ENCODE results near the gene TRIAP1.

Gene TRIAP1

DNA sequence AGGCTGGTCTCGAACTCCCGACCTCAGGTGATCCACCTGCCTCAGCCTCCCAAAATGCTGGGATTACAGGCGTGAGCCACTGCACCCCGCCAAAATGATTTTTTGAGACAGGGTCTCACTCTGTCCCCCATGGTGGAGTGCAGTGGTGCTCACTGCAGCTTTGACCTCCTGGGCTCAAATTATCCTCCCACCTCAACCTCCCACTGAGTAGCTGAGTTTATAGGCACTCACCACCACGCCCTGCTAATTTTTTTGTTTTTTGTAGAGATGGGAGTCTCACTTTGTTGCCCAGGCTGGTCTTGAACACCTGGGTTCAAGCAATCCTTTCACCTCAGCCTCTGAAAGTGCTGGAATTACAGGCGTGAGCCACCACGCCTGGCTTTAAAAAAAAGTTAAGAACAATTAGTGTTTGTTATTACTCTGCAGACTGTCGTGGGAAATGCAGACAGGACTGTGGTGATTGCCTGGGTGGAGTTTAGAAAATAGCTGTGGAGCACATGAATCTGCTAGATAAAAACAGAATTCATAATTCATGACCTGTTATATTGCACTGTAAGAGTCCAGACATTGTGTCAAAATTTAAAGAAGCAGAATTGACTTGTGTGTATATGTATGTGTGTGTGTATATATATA lies 17.5 kb downstream of the TRIAP1 start:
- Histone ChIP-seq H3K4me3 (ENCODE audit: low read length, poor library complexity, severe bottlenecking) (no peak overlapping the region), H3K9me2 (replicated peaks; ENCODE audit: low read depth, low read length) (no peaks in the 10 kb centered on the region), H3K9ac (ENCODE audit: low read depth, low read length, poor library complexity, severe bottlenecking) (no peak overlapping the region), H3K27me3 (ENCODE audit: insufficient read depth, low read length, poor library complexity, severe bottlenecking) (no peaks in the 10 kb centered on the region), H3K79me2 (ENCODE audit: insufficient read depth, low read length) (no peaks in the 10 kb centered on the region), H3K36me3 (ENCODE audit: insufficient read depth, low read length) (no peaks in the 10 kb centered on the region), H3K4me2 (ENCODE audit: low read depth, low read length, poor library complexity, severe bottlenecking) (no peak overlapping the region), H4K20me1 (ENCODE audit: insufficient read depth, low read length, poor library complexity, severe bottlenecking) (no peaks in the 10 kb centered on the region), H3K9me3 (ENCODE audit: insufficient read depth, low read depth, low read length) (no peaks in the 10 kb centered on the region), H3F3A (ENCODE audit: low read depth) (no peaks in the 10 kb centered on the region), H3K4me1 (ENCODE audit: insufficient read depth, low read length, poor library complexity, severe bottlenecking) (no peaks in the 10 kb centered on the region), H2AFZ (ENCODE audit: low read length) (no peak overlapping the region)
- TF ChIP-seq, protein P1, sequence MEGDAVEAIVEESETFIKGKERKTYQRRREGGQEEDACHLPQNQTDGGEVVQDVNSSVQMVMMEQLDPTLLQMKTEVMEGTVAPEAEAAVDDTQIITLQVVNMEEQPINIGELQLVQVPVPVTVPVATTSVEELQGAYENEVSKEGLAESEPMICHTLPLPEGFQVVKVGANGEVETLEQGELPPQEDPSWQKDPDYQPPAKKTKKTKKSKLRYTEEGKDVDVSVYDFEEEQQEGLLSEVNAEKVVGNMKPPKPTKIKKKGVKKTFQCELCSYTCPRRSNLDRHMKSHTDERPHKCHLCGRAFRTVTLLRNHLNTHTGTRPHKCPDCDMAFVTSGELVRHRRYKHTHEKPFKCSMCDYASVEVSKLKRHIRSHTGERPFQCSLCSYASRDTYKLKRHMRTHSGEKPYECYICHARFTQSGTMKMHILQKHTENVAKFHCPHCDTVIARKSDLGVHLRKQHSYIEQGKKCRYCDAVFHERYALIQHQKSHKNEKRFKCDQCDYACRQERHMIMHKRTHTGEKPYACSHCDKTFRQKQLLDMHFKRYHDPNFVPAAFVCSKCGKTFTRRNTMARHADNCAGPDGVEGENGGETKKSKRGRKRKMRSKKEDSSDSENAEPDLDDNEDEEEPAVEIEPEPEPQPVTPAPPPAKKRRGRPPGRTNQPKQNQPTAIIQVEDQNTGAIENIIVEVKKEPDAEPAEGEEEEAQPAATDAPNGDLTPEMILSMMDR (conservative IDR thresholded peaks at IDR 0.05; ENCODE audit: low read length), result no peak
- no peak for TF ChIP-seq EZH2phosphoT487 (IDR thresholded peaks at IDR 0.05; ENCODE audit: borderline replicate concordance)

GRCh38 chr12:120425797-120426196 lies 20.4 kb downstream of the TRIAP1 start:
- H3K27me3 ChIP-seq (ENCODE audit: insufficient read depth, low read length, poor library complexity, severe bottlenecking), result no peaks in the 10 kb centered on the region
- no peaks in the 10 kb centered on the region for H3K9me3 ChIP-seq (ENCODE audit: insufficient read depth, low read depth, low read length)
- TF ChIP-seq, protein P1 (conservative IDR thresholded peaks at IDR 0.05; ENCODE audit: low read length), result no peak
- TF ChIP-seq EZH2phosphoT487 (IDR thresholded peaks at IDR 0.05; ENCODE audit: borderline replicate concordance), result no peak
- no peaks in the 10 kb centered on the region for H3K4me1 ChIP-seq (ENCODE audit: insufficient read depth, low read length, poor library complexity, severe bottlenecking)
- H3F3A ChIP-seq (ENCODE audit: low read depth), result no peaks in the 10 kb centered on the region
- no peaks in the 10 kb centered on the region for H4K20me1 ChIP-seq (ENCODE audit: insufficient read depth, low read length, poor library complexity, severe bottlenecking)
- no peaks in the 10 kb centered on the region for H3K36me3 ChIP-seq (ENCODE audit: insufficient read depth, low read length)
- H3K4me2 ChIP-seq (ENCODE audit: low read depth, low read length, poor library complexity, severe bottlenecking), result no peak overlapping the region
- H2AFZ ChIP-seq (ENCODE audit: low read length), result 0 out of 2 replicates have a peak overlapping the region, but pooled peaks have one; percentile 6
- H3K79me2 ChIP-seq (ENCODE audit: insufficient read depth, low read length), result no peaks in the 10 kb centered on the region
- no peak overlapping the region for H3K4me3 ChIP-seq (ENCODE audit: low read length, poor library complexity, severe bottlenecking)
- no peak overlapping the region for H3K9ac ChIP-seq (ENCODE audit: low read depth, low read length, poor library complexity, severe bottlenecking)
- no peaks in the 10 kb centered on the region for H3K9me2 ChIP-seq (replicated peaks; ENCODE audit: low read depth, low read length)

GRCh38 chr12:120422892-120423456 lies 23.2 kb downstream of the TRIAP1 start:
- Histone ChIP-seq H3K36me3 (ENCODE audit: insufficient read depth, low read length) (no peaks in the 10 kb centered on the region), H3K4me2 (ENCODE audit: low read depth, low read length, poor library complexity, severe bottlenecking) (no peak overlapping the region), H4K20me1 (ENCODE audit: insufficient read depth, low read length, poor library complexity, severe bottlenecking) (no peaks in the 10 kb centered on the region), H3K9me2 (replicated peaks; ENCODE audit: low read depth, low read length) (no peaks in the 10 kb centered on the region), H3F3A (ENCODE audit: low read depth) (no peaks in the 10 kb centered on the region), H3K27me3 (ENCODE audit: insufficient read depth, low read length, poor library complexity, severe bottlenecking) (no peaks in the 10 kb centered on the region), H3K79me2 (ENCODE audit: insufficient read depth, low read length) (no peaks in the 10 kb centered on the region), H3K9me3 (ENCODE audit: insufficient read depth, low read depth, low read length) (no peaks in the 10 kb centered on the region), H2AFZ (ENCODE audit: low read length) (no peak overlapping the region), H3K4me3 (ENCODE audit: low read length, poor library complexity, severe bottlenecking) (no peak overlapping the region), H3K4me1 (ENCODE audit: insufficient read depth, low read length, poor library complexity, severe bottlenecking) (no peaks in the 10 kb centered on the region), H3K9ac (ENCODE audit: low read depth, low read length, poor library complexity, severe bottlenecking) (no peak overlapping the region)
- TF ChIP-seq, protein P1 (conservative IDR thresholded peaks at IDR 0.05; ENCODE audit: low read length), result no peak
- no peak for TF ChIP-seq EZH2phosphoT487 (IDR thresholded peaks at IDR 0.05; ENCODE audit: borderline replicate concordance)
